ENCODE measurements around the gene DSTN.

- no peak for TF ChIP-seq POLR2AphosphoS5 (IDR thresholded peaks at IDR 0.05; ENCODE audit: low read depth, low read length)
- no peak for TF ChIP-seq TAF1 (IDR thresholded peaks at IDR 0.05; ENCODE audit: borderline replicate concordance, low read depth, low read length)
- no peak for TF ChIP-seq POLR2A (IDR thresholded peaks at IDR 0.05; ENCODE audit: low read depth, low read length)
These were observed 57.5 kb downstream of the DSTN start for GRCh38 chr20:17627101-17627955.
